ENCODE measurements around the gene TRAF3IP1.

GRCh38 chr2:238379096-238379810, 58.9 kb downstream of the TRAF3IP1 start:
- TF ChIP-seq CTCF (IDR thresholded peaks at IDR 0.05) (no peak), EZH2phosphoT487 (IDR thresholded peaks at IDR 0.05) (no peak)
